Ecto neural progenitor cell (in vitro differentiated cells): ENCODE measurements around the gene NXPE3.
A peak's percentile ranks its signal among the peaks of the same experiment; 100 is the strongest.

Source experiments
- DNase-seq: peaks from one replicate; pipeline ENCODE4 v3.0.0-alpha.2; 2018; ENCODE audit warnings: low spot score

Gene NXPE3

GRCh38 chr3:101803173-101803782 lies 24.3 kb downstream of the NXPE3 start:
- DNase-seq: no peak

- no peak for DNase-seq
Observed at GRCh38 chr3:101803939-101804338, 24.9 kb downstream of the NXPE3 start.

DNA sequence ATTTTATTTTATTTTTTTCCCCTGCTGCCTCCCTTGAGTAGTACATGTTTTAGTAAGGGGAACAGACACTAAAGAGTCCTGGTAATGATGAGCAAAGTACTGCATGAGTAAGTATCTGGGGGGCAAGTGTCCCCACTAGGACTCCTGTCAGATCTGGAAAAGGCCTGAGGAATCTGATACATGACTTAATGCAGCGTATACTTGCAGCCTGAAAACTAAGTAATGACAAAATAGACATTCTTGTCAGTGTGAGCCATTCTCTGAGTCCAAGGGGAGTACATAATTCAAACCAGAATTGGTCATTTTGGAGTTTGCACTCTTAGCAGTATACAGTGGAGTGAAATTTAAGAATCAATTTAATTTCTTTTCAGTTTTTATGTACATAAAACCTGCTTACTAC lies 27.5 kb downstream of the NXPE3 start:
- no peak for DNase-seq

DNA sequence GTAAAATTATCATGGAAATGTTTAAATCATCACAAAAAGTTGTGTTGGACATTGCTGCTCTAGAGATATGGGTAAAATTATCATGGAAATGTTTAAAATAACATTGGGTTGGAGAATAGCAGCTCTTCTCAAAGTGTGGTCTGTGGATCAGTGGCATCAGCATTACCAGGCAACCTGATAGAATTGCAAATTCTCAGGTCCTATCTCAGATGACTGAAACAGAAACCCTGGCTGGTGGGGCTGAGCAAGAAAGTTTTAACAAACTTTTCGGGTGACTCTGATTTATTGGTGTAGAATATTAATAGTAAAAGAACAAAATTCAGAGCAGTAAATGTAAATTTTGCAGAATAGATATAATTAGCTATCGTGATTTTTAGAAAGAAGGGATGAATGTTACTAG lies 28.9 kb downstream of the NXPE3 start:
- DNase-seq: no peak

DNA sequence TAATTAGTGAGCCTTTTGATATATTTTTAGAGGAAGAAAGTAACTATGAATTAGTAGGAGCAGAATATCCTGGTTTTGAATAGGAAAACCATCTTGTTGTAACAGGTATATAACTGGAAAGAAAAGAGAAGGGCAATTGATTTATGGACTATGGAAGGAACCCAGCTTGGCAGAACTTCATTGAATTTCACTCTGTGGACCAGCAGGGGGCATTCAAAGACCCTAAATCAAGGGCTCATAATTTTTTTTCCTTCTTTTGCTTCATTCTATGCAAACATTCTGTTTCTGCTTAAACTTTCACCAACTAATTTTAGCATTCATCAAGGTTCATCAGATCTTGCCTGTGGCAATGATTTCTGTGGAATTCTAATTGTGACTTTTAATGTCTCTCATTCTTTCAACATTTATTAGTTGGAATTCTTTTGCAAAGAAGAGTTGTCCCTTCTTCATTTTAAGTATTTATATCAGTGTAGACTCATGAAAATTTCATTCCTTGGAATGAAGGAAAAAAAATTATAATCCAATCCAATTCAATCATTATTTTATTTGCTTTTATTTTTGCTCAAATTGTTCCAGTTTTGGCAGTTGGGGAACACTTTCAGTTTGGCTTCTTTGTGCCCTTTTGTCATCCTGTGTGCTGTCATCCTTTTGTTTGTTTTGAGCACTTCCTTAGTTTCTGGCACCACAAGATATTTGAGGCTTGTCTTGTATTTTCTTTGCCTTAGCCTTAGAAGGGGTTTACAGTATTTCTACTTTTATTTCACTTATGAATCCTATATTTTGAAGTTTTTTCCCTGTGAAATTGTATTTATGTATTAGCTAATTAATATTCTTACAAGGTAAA lies 30.4 kb downstream of the NXPE3 start:
- no peak for DNase-seq

GRCh38 chr3:101810022-101810418 lies 31.0 kb downstream of the NXPE3 start:
- DNase-seq: no peak

DNA sequence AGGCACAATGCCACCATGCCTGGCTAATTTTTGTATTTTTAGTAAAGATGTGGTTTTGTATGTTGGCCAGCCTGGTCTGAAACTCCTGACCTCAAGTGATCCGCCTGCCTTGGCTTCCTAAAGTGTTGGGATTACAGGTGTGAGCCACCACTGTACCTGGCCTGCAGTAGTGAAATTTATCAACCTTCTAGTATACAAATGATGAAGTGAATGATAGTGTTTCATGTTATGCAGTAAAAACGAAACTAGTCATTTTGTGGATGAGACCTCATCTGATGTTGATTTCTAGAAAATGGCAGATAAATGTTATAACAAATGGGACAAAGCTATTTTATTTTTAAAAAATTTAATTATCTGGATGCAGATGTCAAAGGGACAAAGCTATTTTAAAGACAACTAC lies 32.9 kb downstream of the NXPE3 start:
- no peak for DNase-seq

GRCh38 chr3:101812895-101813294 lies 33.9 kb downstream of the NXPE3 start:
- no peak for DNase-seq

GRCh38 chr3:101813817-101814440 lies 34.9 kb downstream of the NXPE3 start:
- no peak for DNase-seq

DNA sequence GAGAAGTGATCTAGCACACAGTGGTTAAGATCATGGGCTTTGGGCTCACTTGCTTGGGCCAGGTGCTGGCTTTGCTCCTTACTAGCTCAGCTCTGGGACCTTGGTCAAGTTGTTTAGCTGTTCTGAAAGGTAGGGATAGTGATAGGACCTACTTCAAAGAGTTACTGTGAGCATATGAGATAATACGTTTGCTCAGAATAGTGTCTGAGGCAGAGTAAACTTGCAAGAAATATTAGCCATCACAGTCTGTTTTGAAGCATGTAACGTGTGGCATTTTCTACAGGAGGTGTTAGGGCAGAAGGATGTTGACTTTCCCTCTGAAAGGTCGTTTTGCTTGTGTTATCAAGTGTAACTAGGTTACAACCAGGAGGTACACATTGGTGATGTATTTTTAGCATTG lies 35.8 kb downstream of the NXPE3 start:
- DNase-seq: no peak

- DNase-seq: no peak
Observed at GRCh38 chr3:101816215-101817149, 37.5 kb downstream of the NXPE3 start.

- DNase-seq: no peak
Observed at GRCh38 chr3:101817992-101818391, 39.0 kb downstream of the NXPE3 start.

DNA sequence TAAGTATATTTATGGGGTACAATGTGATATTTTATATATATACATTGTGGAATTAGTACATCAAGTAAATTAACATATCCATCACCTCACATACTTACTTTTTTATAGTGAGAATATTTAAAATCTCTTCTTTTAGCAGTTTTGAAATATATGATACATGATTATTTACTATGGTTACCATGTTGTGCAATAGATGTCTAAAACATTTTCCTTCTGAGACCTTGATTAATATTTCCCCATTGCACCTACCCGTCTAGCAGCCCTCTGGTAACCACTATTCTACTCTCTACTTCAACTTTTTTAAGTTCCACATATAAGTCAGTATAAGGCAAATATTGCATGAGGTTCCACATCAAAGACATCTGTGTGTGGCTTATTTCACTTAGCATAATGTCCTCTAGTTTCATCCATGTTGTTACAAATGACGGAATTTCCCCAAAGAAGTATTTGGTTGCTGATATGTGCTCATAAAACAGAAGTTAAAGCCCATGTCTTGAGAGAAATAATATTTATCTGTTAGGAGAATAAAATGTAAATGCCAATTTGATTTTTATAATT lies 40.7 kb downstream of the NXPE3 start:
- no peak for DNase-seq

DNA sequence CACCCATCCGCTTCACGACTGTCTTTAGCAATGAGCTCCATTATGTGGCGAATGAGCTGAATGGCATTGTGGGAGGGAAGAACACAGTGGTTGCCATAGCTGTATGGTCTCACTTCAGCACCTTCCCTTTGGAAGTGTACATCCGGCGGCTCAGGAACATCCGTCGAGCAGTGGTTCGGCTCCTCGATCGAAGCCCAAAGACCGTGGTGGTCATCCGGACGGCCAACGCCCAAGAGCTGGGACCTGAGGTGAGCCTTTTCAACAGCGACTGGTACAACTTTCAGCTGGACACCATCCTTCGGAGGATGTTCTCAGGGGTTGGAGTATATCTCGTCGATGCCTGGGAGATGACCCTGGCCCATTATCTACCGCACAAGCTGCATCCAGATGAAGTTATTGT lies 42.5 kb downstream of the NXPE3 start:
- DNase-seq: no peak

DNA sequence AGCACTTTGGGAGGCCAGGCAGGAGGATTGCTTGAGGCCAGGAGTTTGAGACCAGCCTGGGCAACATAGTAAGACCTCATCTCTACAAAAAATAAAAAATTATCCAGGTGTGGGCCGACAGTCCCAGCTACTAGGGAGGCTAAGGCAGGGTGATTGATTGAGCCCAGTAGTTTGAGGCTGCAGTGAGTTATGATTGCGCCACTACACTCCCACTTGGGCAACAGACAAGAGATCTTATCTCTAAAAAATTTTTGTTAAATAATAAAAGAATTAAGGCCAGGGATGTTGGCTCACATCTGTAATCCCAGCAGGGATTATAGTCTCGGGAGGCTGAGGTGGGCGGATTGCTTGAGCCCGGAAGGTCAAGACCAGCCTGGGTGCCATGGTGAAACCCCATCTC lies 44.5 kb downstream of the NXPE3 start:
- DNase-seq: no peak

- DNase-seq: no peak
Observed at GRCh38 chr3:101824702-101825101, 45.7 kb downstream of the NXPE3 start.

DNA sequence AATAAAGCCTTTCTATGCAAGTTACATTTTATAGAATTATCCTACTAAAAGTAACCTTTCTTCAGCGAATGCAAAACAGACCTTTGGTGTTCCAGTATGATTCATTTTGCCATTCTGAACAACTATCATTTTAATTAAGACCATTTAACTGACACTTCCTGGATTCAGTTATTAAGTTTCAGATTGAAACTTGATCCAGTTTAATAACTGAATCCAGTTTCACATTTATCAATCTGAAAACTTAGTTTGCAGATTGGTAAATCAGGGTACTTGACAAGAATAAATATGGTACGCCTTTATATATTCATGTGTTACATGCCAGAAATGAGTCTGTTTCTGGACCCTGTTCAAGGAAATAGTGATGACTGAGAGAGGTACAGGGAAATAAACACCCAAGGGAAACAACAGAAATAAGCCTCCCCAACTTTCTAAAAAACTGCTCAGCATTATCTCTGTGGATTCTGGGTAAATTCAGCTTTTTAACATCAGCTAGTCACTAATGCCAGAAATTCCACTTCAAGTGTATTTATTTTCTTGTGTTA lies 47.0 kb downstream of the NXPE3 start:
- DNase-seq: no peak

DNA sequence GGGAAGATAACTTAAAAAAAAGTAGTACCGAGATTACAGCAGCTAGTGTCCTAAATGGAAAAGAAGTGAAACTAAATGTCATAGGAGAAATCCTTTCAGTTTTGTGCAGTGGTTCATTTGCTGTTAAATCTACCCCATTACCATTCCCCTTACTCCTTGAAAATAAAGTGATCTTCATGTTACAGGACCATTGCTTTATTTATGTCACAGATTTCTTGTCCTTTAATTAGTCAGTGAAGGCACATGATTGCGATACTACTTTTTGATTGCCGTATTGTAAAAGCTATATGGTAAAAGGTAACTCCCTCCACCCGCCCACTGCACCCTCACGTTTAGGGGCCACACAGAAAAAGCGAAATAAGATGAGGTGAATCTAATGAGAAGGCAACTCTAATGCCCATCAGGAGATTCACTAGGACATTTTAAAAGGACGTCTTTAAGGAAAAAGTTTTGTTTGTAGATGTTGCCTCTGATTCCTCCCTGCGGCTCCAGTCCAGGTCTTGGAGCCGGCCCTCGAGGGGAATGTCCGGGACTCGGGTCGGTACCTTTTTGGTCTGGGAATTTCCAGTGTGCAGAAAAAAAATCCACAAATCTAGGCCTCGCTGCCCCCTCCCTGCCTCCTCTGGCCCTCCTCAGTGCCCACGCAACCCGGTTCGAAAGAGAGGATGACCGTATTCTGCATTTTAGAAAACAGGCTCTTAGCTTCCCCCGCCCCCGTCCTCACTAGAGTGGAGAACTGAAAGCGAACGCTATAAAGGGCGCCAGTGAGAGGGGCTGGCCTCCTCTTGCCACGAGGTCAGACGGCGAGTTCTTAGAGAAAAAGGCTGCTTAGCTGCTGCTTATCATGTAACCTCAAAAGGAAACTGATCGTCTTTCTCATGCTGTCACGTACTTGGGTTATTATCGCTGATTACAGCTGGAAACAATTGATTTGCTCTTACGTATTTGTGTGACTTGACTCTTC lies 48.5 kb downstream of the NXPE3 start:
- DNase-seq: peak; percentile 73

- DNase-seq: no peak
Observed at GRCh38 chr3:101828276-101828675, 49.3 kb downstream of the NXPE3 start.

- no peak for DNase-seq
Observed at GRCh38 chr3:101828691-101829436, 49.9 kb downstream of the NXPE3 start.
